Esophagus muscularis mucosa (tissue), 4 donors: ENCODE data around the gene FCER1A. TPM values are rescaled to one million over a fixed set of nuclear protein-coding genes. Genes with fewer than 3 reads are reported as not detected.

Source experiments
- DNase-seq: peaks from one replicate; pipeline ENCODE4 v3.0.0-alpha.2; 2017; ENCODE audit errors: extremely low spot score
- H3K27ac ChIP-seq, 4 donors: fragments of 200-600 bp; sonication (generic); replicated peaks in 1 of 4; 1 replicate in 3 of 4; 2 replicates in 1 of 4; pipeline ENCODE4 v1.5.1; 2016 to 2019; ENCODE audit warnings: mild to moderate bottlenecking in 1 of 4
- H3K27me3 ChIP-seq, 4 donors: fragments of 200-600 bp; sonication (generic); one replicate each; pipeline versions ENCODE4 v1.5.1 to v1.6.0; 2016 to 2019
- H3K36me3 ChIP-seq, 4 donors: fragments of 200-600 bp; sonication (generic); one replicate each; pipeline ENCODE4 v1.5.1; 2016 to 2019
- H3K4me1 ChIP-seq, 4 donors: fragments of 200-600 bp; sonication (generic); one replicate each; pipeline ENCODE4 v1.5.1; 2016 to 2019
- H3K4me3 ChIP-seq, 4 donors: fragments of 200-600 bp; sonication (generic); 1 replicate in 2 of 4; 2 replicates in 2 of 4; pipeline ENCODE4 v1.5.1; 2016 to 2019; ENCODE audit warnings: mild to moderate bottlenecking in 4 of 4, moderate library complexity in 1 of 4
- H3K9me3 ChIP-seq, 4 donors: fragments of 200-600 bp; sonication (generic); 1 replicate in 3 of 4; 2 replicates in 1 of 4; pipeline ENCODE4 v1.5.1; 2016 to 2019
- CTCF ChIP-seq, 3 experiments: fragments of 200-600 bp in 2 of 3; fragments of 450-650 bp in 1 of 3; sonication (generic) in 2 of 3; IDR thresholded peaks; one replicate each; pipeline ENCODE4 v1.5.1; 2017 to 2019; ENCODE audit warnings: antibody characterized with exemption in 3 of 3, mild to moderate bottlenecking in 2 of 3, moderate library complexity in 1 of 3
- EP300 ChIP-seq: sonication (generic); formaldehyde crosslinking; IDR thresholded peaks from one replicate; pipeline ENCODE4 v1.6.1; 2017; ENCODE audit warnings: antibody characterized with exemption
- POLR2A ChIP-seq: fragments of 450-650 bp; IDR thresholded peaks from one replicate; pipeline ENCODE4 v1.6.1; 2017; ENCODE audit warnings: antibody characterized with exemption, moderate library complexity, mild to moderate bottlenecking, low read depth
- POLR2AphosphoS5 ChIP-seq, 2 donors: sonication (generic); formaldehyde crosslinking; IDR thresholded peaks; one replicate each; pipeline ENCODE4 v1.6.1; 2017; ENCODE audit warnings: antibody characterized with exemption in 2 of 2
- WGBS: methylation state at CpG from one replicate; pipeline ENCODE4 v1.1.5; 2018; 5-methylcytosine and 5-hydroxymethylcytosine counted together
- intact Hi-C: fragments of 100-400 bp; cut with DNase I; formaldehyde crosslinking; loops from one replicate; pipeline ENCODE4 v1.15.1; 2023
- total RNA-seq, 4 donors: library from RNA; depleted of rRNA; stranded (reverse); fragments of >200 nt; gene quantifications; one replicate each; pipeline versions ENCODE4 v1.1.0 to v1.2.1, GENCODE V29; 2016

Gene FCER1A
- 1 to 10 TPM in 3 of 4 donors, under 1 TPM in 1; 0.45 to 8.3 (median 3.6) TPM for total RNA-seq

GRCh38 chr1:159302095-159302494, at the start of gene FCER1A:
Gene FCER1A, plus strand, starts transcription at chr1:159302336. Its CDS starts 29 bp downstream, at chr1:159302365.
- WGBS = 85% methylated on average over 1 of the region's 1 CpG
- intact Hi-C loops = no loop called here
- no peaks in the 10 kb centered on the region for H3K27me3 ChIP-seq
- no peaks in the 10 kb centered on the region for H3K4me1 ChIP-seq
- DNase-seq = no peak
- no peaks in the 10 kb centered on the region for H3K9me3 ChIP-seq
- H3K27ac ChIP-seq = no peak within 1 kb of the TSS
- no peaks in the 10 kb centered on the region for H3K36me3 ChIP-seq
- H3K4me3 ChIP-seq = no peak within 1 kb of the TSS
- TF ChIP-seq CTCF (IDR thresholded peaks at IDR 0.05) (no peak), EP300 (no peak), POLR2A (no peak)

GRCh38 chr1:159261311-159261710, 40.8 kb upstream of the FCER1A start:
- intact Hi-C loops = no loop called here
- Histone ChIP-seq H3K27me3 (no peaks in the 10 kb centered on the region), H3K4me1 (no peaks in the 10 kb centered on the region), H3K27ac (no peak overlapping the region), H3K36me3 (no peaks in the 10 kb centered on the region), H3K9me3 (peaks cover 0 to 6% (median 1%) of the 10 kb centered on the region in 4 donors), H3K4me3 (no peak overlapping the region)
- no peak for TF ChIP-seq POLR2A
- no peak for TF ChIP-seq POLR2AphosphoS5 (IDR thresholded peaks at IDR 0.05)
- no peak for TF ChIP-seq EP300
- no peak for TF ChIP-seq CTCF (IDR thresholded peaks at IDR 0.05)
- no peak for DNase-seq

GRCh38 chr1:159261721-159262494, 40.2 kb upstream of the FCER1A start:
- no peak for DNase-seq
- H3K36me3 ChIP-seq = no peaks in the 10 kb centered on the region
- 78% methylated on average over 2 of the region's 2 CpGs for WGBS

GRCh38 chr1:159266832-159267231, 35.3 kb upstream of the FCER1A start:
- intact Hi-C loops = no loop called here
- Histone ChIP-seq H3K36me3 (no peaks in the 10 kb centered on the region), H3K4me1 (no peaks in the 10 kb centered on the region), H3K27me3 (no peaks in the 10 kb centered on the region), H3K4me3 (no peak overlapping the region), H3K27ac (no peak overlapping the region), H3K9me3 (no peaks in the 10 kb centered on the region)
- no peak for TF ChIP-seq CTCF (IDR thresholded peaks at IDR 0.05)
- no peak for TF ChIP-seq POLR2AphosphoS5 (IDR thresholded peaks at IDR 0.05)
- TF ChIP-seq POLR2A = no peak
- TF ChIP-seq EP300 = no peak
- DNase-seq = no peak
- 72% methylated on average over 3 of the region's 3 CpGs for WGBS

More at GRCh38 chr1:159261721-159262494, 40.2 kb upstream of the FCER1A start:
- Histone ChIP-seq H3K27ac (no peak overlapping the region), H3K4me1 (no peaks in the 10 kb centered on the region), H3K9me3 (no peaks in the 10 kb centered on the region), H3K4me3 (no peak overlapping the region), H3K27me3 (no peaks in the 10 kb centered on the region)
- intact Hi-C loops = no loop called here
- TF ChIP-seq POLR2A (no peak), POLR2AphosphoS5 (IDR thresholded peaks at IDR 0.05) (no peak), CTCF (IDR thresholded peaks at IDR 0.05) (no peak), EP300 (no peak)

- peaks cover 0 to 4% (median 0%) of the 10 kb centered on the region in 4 donors for H3K27me3 ChIP-seq
- no peaks in the 10 kb centered on the region for H3K36me3 ChIP-seq
- intact Hi-C loops = no loop called here
- no peak for DNase-seq
- H3K4me1 ChIP-seq = no peaks in the 10 kb centered on the region
- no peak for TF ChIP-seq CTCF (IDR thresholded peaks at IDR 0.05)
- TF ChIP-seq EP300 = no peak
- no peak for TF ChIP-seq POLR2AphosphoS5 (IDR thresholded peaks at IDR 0.05)
- TF ChIP-seq POLR2A = no peak
- H3K27ac ChIP-seq = no peak overlapping the region
- WGBS = 80% methylated on average over 2 of the region's 2 CpGs
- no peak overlapping the region for H3K4me3 ChIP-seq
- no peaks in the 10 kb centered on the region for H3K9me3 ChIP-seq
These were observed 27.5 kb upstream of the FCER1A start for GRCh38 chr1:159274631-159275030.
